ENCODE measurements around the gene KRT3. TPM values are rescaled to one million over a fixed set of nuclear protein-coding genes. Genes with fewer than 3 reads are reported as not detected.
"Not testable (repeated sequence)": the region's sequence is repeated elsewhere in the genome, so short reads cannot be mapped to it uniquely, and the experiment has no call there.

Gene KRT3
- total and polyA plus RNA-seq, 7 donors = not detected

GRCh38 chr12:52765702-52766101 lies 30.2 kb downstream of the KRT3 start:
- H3K9me3 ChIP-seq = peaks cover 1% of the 10 kb centered on the region

GRCh38 chr12:52763991-52764390 lies 31.9 kb downstream of the KRT3 start:
- 63 to 77% (median 71%) methylated on average over 2 of the region's 2 CpGs for WGBS, 3 donors
- DNase-seq (no peak), ATAC-seq (no peak)
- Histone ChIP-seq H3K27ac (no peak overlapping the region), H3K9me3 (peaks cover 9% of the 10 kb centered on the region), H3K4me1 (no peaks in the 10 kb centered on the region), H3K4me3 (no peak overlapping the region), H3K36me3 (ENCODE audit: insufficient read depth in 1 of 2, low read depth in 1 of 2) (no peaks in the 10 kb centered on the region), H3K27me3 (ENCODE audit: insufficient read depth in 3 of 3, low read length in 2 of 3) (peaks cover 0 to 6% (median 0%) of the 10 kb centered on the region in 3 donors)
- intact Hi-C loops (cut with DNase I) = no loop called here
- TF ChIP-seq CTCF (IDR thresholded peaks at IDR 0.05) = no peak

More at GRCh38 chr12:52765702-52766101, 30.2 kb downstream of the KRT3 start:
- Histone ChIP-seq H3K27me3 (ENCODE audit: insufficient read depth in 3 of 3, low read length in 2 of 3) (peaks cover 0 to 11% (median 0%) of the 10 kb centered on the region in 3 donors), H3K4me3 (no peak overlapping the region), H3K36me3 (ENCODE audit: insufficient read depth in 1 of 2, low read depth in 1 of 2) (no peaks in the 10 kb centered on the region), H3K27ac (no peak overlapping the region), H3K4me1 (no peaks in the 10 kb centered on the region)
- intact Hi-C loops (cut with DNase I) = no loop called here
- WGBS, 3 donors = 57 to 90% (median 67%) methylated on average over 1 of the region's 1 CpG
- TF ChIP-seq CTCF (IDR thresholded peaks at IDR 0.05) = no peak
- DNase-seq (no peak), ATAC-seq (no peak)

GRCh38 chr12:52763036-52763659 lies 32.8 kb downstream of the KRT3 start:
- intact Hi-C loops (cut with DNase I) = no loop called here
- no peak for ATAC-seq
- Histone ChIP-seq H3K4me1 (no peaks in the 10 kb centered on the region), H3K4me3 (no peak overlapping the region), H3K27ac (no peak overlapping the region), H3K36me3 (ENCODE audit: insufficient read depth in 1 of 2, low read depth in 1 of 2) (no peaks in the 10 kb centered on the region), H3K9me3 (peaks cover 9% of the 10 kb centered on the region), H3K27me3 (ENCODE audit: insufficient read depth in 3 of 3, low read length in 2 of 3) (peaks cover 0 to 8% (median 0%) of the 10 kb centered on the region in 3 donors)
- TF ChIP-seq CTCF (IDR thresholded peaks at IDR 0.05) = no peak
- DNase-seq = no peak
- 72 to 77% (median 75%) methylated on average over 9 of the region's 9 CpGs for WGBS, 3 donors

GRCh38 chr12:52761802-52762201 lies 34.1 kb downstream of the KRT3 start:
- 87 to 88% (median 88%) methylated on average over 2 of the region's 2 CpGs for WGBS, 3 donors

GRCh38 chr12:52761218-52761617 lies 34.7 kb downstream of the KRT3 start:
- intact Hi-C loops (cut with DNase I); H3K27ac ChIP-seq; H3K4me1 ChIP-seq; H3K9me3 ChIP-seq; DNase-seq; H3K36me3 ChIP-seq (ENCODE audit: insufficient read depth in 1 of 2, low read depth in 1 of 2); H3K4me3 ChIP-seq; ATAC-seq: not testable (repeated sequence)
- H3K27me3 ChIP-seq (ENCODE audit: insufficient read depth in 3 of 3, low read length in 2 of 3) = peaks cover 0 to 23% (median 3%) of the 10 kb centered on the region in 3 donors
- 87 to 89% (median 89%) methylated on average over 8 of the region's 8 CpGs for WGBS, 3 donors

More at GRCh38 chr12:52761802-52762201, 34.1 kb downstream of the KRT3 start:
- Histone ChIP-seq H3K27me3 (ENCODE audit: insufficient read depth in 3 of 3, low read length in 2 of 3) (peaks cover 0 to 19% (median 0%) of the 10 kb centered on the region in 3 donors), H3K9me3 (peaks cover 9% of the 10 kb centered on the region), H3K27ac (no peak overlapping the region), H3K4me1 (no peaks in the 10 kb centered on the region), H3K4me3 (no peak overlapping the region), H3K36me3 (ENCODE audit: insufficient read depth in 1 of 2, low read depth in 1 of 2) (no peaks in the 10 kb centered on the region)
- DNase-seq (no peak), ATAC-seq (no peak)
- no peak for TF ChIP-seq CTCF (IDR thresholded peaks at IDR 0.05)
- intact Hi-C loops (cut with DNase I) = no loop called here

Measured in psoas muscle (tissue), 8 donors.